HEK293 (cell line): Measurements from ENCODE around the gene APOC1.

Source experiments
- PRDM1 ChIP-seq: fragments of 450-650 bp; formaldehyde crosslinking; IDR thresholded peaks from 2 replicates; pipeline ENCODE4; 2016; ENCODE audit warnings: missing biosample characterization, missing genetic modification characterization
- ZNF10 ChIP-seq: fragments of 450-650 bp; formaldehyde crosslinking; IDR thresholded peaks from 2 replicates; pipeline ENCODE4 v1.5.1; 2017; ENCODE audit warnings: missing biosample characterization, missing genetic modification characterization
- TF ChIP-seq, protein P1 (sequence below): fragments of 450-650 bp; formaldehyde crosslinking; IDR thresholded peaks from 2 replicates; pipeline ENCODE4 v1.5.1; 2016; ENCODE audit warnings: missing biosample characterization, missing genetic modification characterization

DNA sequence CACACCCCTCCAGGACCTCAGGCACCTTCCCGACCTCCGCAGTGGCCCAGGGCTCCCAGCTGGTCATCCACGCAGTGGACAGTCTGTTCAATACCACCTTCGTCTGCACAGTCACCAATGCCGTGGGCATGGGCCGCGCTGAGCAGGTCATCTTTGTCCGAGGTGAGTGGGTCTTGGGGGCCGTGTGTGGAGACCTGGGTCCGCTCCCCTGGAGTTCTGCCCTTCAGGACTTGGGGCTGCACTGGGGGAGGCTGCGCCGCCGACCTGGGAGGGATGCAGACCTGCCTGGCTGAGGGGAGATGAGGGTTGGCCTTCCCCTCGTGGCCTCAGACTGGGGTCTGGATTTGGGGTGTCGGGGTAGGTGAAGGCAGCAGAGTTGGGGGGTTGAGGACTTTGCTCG lies 40.1 kb upstream of the APOC1 start:
- no peak for TF ChIP-seq ZNF10
- TF ChIP-seq PRDM1 (tag by site-specific recombination): no peak
- TF ChIP-seq, protein P1, sequence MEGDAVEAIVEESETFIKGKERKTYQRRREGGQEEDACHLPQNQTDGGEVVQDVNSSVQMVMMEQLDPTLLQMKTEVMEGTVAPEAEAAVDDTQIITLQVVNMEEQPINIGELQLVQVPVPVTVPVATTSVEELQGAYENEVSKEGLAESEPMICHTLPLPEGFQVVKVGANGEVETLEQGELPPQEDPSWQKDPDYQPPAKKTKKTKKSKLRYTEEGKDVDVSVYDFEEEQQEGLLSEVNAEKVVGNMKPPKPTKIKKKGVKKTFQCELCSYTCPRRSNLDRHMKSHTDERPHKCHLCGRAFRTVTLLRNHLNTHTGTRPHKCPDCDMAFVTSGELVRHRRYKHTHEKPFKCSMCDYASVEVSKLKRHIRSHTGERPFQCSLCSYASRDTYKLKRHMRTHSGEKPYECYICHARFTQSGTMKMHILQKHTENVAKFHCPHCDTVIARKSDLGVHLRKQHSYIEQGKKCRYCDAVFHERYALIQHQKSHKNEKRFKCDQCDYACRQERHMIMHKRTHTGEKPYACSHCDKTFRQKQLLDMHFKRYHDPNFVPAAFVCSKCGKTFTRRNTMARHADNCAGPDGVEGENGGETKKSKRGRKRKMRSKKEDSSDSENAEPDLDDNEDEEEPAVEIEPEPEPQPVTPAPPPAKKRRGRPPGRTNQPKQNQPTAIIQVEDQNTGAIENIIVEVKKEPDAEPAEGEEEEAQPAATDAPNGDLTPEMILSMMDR (tag by site-specific recombination): no peak
